Hematopoietic multipotent progenitor cell treated with erythropoietin and hydrocortisone succinate and interleukin-3 and kit ligand, for 8 days (in vitro differentiated cells): ENCODE measurements around the gene ATP1B2.
A peak's percentile ranks its signal among the peaks of the same experiment; 100 is the strongest.

Experiments used
- DNase-seq: peaks from one replicate; pipeline ENCODE4 v3.0.0-alpha.2; 2015

Gene ATP1B2

DNA sequence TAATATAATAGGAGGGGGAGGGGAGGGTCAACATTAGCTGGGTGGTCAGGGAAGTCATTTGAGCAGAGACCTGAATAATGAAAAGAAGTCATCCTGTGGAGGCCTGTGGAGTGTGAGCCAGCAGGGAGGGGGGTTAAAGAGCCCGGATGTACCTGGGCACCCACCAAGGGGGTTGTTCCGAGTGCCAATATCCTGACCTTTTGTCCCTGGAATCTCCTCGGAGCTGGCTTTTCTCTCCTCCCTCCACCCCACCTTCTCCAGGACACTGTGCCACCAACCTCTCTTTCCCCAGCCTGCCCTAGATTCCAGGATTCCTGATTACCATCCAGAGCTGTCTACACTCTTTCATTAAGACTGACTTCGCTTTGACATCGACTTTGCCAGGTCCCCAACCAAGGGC, 14.6 kb upstream of the ATP1B2 start:
- no peak for DNase-seq

DNA sequence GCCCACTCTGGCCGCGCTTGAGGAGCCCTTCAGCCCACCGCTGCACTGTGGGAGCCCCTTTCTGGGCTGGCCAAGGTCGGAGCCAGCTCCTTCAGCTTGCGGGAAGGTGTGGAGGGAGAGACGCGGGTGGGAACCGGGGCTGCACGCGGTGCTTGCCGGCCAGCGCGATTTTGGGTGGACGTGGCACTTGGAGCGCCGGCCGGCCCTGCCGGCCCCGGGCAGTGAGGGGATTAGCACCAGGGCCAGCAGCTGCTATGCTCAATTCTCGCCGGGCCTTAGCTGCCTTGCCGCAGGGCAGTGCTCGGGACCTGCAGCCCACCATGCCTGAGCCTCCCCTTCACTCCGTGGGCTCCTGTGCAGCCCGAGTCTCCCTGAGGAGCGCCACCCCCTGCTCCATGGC, 9.9 kb upstream of the ATP1B2 start:
- DNase-seq: no peak

DNA sequence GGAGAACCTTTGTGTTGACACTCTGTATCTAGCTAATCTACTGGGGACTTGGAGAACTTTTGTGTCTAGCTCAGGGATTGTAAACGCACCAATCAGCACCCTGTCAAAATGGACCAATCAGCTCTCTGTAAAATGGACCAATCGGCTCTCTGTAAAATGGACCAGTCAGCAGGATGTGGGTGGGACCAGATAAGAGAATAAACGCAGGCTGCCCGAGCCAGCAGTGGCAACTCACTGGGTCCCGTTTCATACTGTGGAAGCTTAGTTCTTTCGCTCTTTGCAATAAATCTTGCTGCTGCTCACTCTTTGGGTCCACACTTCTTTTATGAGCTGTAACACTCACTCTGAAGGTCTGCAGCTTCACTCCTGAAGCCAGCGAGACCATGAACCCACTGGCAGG, 9.1 kb upstream of the ATP1B2 start:
- peak; percentile 23 for DNase-seq

GRCh38 chr17:7644775-7645174, 6.0 kb upstream of the ATP1B2 start:
- DNase-seq: no peak

DNA sequence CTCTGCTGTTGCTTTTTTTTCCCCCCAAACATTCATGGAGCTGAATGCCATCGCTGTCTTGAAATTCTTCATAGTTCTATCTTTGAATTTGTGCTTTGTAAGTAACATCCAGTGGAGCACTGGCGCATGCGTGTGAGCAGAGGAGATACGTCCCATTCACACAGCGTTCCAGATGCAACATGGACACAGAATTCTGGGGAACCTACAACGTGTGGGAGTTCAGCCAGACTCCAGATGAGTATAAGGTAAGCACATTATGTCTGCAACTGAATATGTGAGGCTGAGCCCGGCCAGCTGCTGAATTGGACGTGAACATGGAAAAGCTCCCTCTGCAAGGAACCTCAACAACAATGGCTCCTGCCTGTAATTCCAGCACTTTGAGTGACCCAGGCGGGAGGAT, 4.3 kb upstream of the ATP1B2 start:
- no peak for DNase-seq

GRCh38 chr17:7647018-7647417, 3.7 kb upstream of the ATP1B2 start:
- DNase-seq: peak; percentile 30

- no peak for DNase-seq
Observed at GRCh38 chr17:7651097-7651664, 455 bp downstream of the ATP1B2 start.

DNA sequence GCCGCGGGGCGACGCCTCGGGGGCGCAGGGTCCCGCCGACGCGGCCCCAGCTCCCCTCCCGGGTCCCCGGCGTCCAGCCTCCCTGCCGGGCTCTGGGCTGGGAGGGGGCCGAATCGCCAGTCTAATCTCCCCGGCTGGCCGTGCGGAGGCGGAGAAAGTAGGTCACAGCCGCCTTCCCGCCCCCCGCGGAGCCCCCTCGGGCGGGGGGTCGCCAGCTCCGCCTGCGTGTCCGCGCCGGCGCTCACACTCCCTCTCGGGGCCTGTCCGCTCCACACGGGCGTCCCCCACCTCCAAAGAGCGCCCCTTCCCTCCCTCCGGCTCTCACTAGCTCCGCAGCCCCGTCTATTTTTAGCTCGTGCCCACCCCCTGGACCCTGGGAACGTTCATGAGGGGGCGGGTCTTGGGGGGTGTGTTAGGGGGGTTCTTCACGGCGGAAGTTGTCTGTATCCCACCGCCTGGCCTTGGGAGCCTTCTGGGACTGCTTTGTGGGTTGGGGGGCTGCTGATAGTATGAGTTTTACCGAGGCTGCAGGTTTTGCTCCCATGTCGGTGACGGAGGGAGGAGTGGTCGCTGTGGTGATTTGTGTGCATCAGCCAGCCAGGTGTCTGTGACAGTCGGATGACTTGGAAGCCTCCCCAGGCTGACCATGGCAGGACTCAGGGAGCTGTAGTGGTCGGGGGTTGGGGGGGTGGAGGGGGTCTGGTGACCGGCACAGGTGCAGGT, 1.1 kb downstream of the ATP1B2 start:
- DNase-seq: no peak

GRCh38 chr17:7652388-7653356, 1.9 kb downstream of the ATP1B2 start:
- peak; percentile 19 for DNase-seq

DNA sequence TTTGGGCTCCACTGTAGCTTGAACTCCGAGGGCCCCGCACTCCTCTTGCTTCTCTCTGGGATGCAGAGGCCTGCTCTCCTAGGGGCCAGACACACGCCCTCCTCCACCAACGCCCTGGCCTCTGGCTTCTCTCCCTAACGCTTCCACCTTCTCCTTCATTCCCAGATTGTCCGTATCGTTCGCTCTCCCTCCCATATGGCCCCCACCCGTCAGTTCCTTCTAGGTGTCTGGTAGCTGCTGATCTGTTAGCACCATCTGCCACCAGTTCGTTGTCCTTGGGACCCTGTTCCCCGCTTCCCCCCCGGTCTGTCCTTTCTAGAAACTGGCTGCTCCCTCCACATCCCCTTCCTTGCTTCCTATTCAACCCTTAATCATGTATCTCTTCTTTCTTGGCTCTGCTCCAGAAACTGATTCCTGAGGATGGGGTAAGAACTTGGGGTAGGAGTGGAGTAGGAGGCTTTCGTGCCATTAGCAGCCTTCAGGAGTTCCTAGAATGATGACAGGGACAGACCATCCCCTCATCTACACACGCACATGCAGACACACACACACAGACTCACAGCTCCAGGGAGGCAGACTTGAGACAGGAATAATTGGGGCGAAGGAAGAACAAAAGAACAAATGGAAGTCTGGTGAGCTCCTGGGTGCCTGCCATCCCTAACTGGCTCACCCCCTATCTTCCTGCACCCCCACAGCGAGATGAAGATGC, 4.3 kb downstream of the ATP1B2 start:
- no peak for DNase-seq

- DNase-seq: no peak
Observed at GRCh38 chr17:7655541-7655840, 4.8 kb downstream of the ATP1B2 start.

- DNase-seq: no peak
Observed at GRCh38 chr17:7656958-7657609, 6.4 kb downstream of the ATP1B2 start.

GRCh38 chr17:7667656-7668406, 17.1 kb downstream of the ATP1B2 start:
- DNase-seq: no peak

DNA sequence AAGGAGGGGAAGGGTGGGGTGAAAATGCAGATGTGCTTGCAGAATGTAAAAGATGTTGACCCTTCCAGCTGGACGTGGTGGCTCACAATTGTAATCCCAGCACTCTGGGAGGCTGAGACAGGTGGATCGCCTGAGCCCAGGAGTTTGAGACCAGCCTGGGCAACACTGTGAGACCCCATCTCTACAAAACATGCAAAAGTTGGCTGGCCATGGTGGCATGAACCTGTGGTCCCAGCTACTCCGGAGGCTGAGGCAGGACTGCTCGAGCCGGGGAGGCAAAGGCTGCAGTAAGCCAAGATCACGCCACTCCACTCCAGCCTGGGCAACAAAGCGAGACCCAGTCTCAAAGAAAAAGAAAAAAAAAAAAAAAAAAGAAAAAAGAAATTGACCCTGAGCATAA, 17.8 kb downstream of the ATP1B2 start:
- DNase-seq: no peak

GRCh38 chr17:7673239-7673638, 22.5 kb downstream of the ATP1B2 start:
- peak; percentile 78 for DNase-seq

GRCh38 chr17:7674934-7675333, 24.2 kb downstream of the ATP1B2 start:
- no peak for DNase-seq

- DNase-seq: no peak
Observed at GRCh38 chr17:7676533-7676932, 25.8 kb downstream of the ATP1B2 start.

- DNase-seq: no peak
Observed at GRCh38 chr17:7677388-7678067, 26.8 kb downstream of the ATP1B2 start.

- DNase-seq: no peak
Observed at GRCh38 chr17:7684851-7685532, 34.3 kb downstream of the ATP1B2 start.

- DNase-seq: peak; percentile 93
Observed at GRCh38 chr17:7685533-7686221, 35.0 kb downstream of the ATP1B2 start.
